Middle frontal gyrus (tissue), 1 donor: ENCODE data around the gene CHN2.
"Not testable (repeated sequence)": the region's sequence is repeated elsewhere in the genome, so short reads cannot be mapped to it uniquely, and the experiment has no call there.

Experiments used
- DNase-seq: peaks from one replicate; pipeline ENCODE4 v3.0.0-alpha.2; 2015; ENCODE audit warnings: low spot score; ENCODE audit errors: extremely low spot score

CHN2 gene

GRCh38 chr7:29189743-29190201, 4.8 kb upstream of the CHN2 start:
- no peak for DNase-seq

DNA sequence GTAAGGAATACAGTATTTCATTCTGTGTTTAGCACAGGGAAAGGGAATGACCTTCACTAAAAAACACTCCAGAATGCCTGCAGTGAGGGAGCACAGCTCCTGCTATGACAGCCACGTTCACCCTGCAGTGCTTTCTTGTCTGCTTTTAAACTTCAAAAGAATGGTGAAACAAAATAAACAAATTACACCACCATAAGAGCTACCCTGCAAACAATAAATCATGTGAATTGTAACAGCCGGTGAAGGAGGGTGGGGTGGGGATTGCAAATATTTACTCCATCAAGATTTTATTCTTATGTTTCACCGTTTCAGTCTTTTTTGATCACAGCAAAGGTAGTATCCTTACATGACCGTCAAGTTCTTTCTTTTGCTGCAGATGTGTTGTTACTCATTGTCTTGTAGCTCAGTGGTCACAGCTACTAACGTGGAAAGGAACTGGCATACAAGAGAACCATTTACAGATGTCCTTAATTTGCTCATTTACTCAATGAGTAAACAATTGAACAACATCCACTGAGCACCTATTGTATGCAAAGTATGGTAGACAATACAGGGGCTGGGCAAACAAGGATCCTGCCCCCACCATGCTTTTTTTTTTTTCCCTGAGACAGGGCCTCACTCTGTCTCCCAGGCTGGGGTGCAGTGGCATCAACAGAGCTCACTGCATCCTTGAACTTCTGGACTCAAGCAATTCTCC, 4.1 kb upstream of the CHN2 start:
- DNase-seq, result no peak

GRCh38 chr7:29192323-29192722, 2.3 kb upstream of the CHN2 start:
- no peak for DNase-seq

- no peak for DNase-seq
Observed at GRCh38 chr7:29192811-29193210, 1.8 kb upstream of the CHN2 start.

DNA sequence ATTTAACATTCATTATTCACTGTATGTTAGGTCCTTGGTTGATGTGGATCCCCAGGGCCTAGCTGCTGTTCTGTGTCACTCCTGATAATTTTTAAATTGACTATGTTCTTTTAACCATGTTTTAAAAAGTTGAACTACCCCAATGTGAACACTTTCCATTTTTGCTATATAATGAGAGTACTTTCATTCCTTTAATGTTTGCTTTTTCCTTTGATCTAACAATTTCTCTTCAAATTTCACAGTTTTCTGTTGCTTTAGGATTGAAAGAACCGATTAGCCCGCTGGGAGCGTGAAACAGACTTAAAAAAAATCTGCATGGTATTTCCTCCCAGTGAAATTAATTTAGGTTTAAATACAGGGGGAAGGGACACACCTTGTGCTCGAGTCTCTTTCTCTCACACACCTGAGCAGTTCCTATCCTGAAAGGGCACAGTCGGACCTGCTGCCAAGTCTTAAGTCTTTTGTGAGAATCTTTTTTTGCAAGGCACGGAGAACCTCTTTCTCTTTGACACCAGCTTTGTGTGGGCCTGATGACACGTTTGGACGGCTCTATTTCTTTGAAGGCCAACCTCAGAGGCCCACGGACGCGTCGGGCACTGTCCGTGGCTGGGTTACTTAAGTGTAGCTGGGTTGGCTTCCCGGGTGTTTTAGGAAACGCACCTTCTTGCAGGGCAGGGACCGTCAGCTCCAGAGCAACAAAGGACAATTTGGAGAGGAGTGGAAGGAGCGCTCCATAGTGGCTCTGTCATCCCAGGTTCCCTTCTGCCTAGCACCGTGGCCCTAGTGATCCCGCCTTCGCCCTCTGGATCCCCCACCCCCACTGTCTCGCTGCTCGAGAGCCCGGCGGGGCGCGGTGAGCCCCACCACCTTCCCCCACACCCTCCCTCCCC, 1.0 kb upstream of the CHN2 start:
- DNase-seq, result no peak

- DNase-seq, result no peak
Observed at GRCh38 chr7:29194206-29194593, 375 bp upstream of the CHN2 start.

DNA sequence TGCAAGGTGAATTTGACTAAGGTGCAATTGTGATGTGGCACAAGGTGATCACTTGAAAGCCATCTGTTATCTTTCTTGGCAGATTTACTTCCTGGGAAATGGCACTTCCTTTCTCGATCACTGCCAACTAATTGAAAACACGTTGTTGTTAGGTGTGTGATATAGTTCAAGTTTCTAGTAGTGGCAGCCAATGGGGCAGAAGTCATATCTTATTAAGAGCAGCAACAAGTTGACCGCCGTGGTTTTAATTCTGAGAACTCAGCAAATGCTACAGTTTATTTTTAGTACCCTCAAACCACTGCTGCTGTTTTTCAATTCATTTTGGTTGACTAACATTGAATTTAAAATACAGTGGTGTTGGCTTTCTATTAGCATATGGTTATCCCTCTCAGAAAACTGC, 1.6 kb downstream of the CHN2 start:
- no peak for DNase-seq

- no peak for DNase-seq
Observed at GRCh38 chr7:29196971-29197595, 2.5 kb downstream of the CHN2 start.

DNA sequence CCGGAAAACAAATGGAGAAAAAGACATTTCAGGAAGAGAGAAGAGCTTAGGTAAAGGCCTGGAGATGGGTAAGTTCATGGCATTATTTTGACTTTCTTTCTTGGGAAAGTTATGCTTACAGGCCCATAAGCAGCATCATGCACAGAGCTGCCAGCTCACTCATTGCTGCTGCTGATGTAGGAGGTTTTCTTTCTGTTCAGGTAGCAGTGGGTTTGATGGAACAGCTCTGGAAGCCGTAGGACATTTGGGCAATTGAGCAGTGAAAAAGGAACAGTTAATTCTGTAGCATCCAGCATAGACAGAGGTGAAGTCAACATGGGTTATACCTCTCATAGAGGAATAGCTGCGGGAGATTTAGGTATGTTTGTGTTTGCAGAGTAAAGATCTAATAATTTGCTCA, 3.3 kb downstream of the CHN2 start:
- DNase-seq, result no peak

DNA sequence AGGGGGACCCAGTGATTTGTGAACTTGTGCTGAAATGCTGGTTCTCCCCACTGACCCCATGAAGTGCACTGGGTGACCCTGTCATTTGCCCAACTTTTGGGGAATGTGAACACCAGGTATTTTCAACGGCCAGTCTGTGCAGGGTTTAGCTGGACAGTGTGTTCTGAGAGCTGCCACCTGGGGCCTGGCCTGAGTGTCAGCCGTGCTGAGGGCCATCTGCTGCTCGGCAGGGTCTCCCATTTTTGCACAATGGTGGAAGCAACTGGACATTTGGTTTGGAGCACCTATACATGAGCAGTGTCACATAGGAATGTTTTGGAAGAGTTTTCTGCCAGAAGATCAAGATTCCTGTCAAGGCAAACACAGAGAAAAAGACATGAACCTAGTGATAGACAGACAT, 5.2 kb downstream of the CHN2 start:
- no peak for DNase-seq

- DNase-seq, result no peak
Observed at GRCh38 chr7:29202651-29203069, 8.1 kb downstream of the CHN2 start.

DNA sequence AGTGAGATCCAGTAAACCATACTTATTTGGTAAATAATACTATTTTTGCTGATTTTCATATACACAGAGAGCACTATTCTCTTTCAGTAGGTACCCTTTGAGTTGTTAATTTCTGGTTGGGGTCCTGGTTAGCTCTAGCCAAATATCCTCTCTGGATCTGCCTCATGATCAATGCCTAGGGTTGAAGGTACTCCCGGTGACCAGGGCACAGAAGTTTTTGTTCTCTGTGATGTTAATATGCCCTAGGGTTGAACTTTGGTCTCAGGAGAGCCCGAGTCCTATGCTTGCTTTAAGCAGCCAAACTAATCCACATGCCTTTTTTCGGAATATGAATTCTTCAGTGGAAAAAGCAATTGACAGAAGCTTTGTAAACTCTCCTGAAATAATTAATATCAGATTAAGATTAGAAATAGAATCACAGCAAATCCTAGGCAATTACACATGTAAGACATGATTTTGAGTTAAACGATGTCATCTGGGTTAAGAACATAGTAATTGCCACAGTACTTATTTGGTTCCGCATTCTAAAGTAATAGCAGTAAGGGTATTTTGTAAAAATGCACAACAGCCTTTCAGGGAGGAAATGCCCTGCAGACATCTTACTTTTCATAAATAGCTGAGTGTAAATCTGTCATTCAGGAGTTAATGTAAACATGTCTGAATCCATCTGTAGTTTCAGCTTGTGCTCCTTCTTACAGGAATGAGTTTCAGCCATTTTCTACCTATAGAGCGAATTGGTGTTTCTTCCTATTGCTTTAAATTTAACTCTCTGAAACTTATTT, 10.1 kb downstream of the CHN2 start:
- no peak for DNase-seq

- DNase-seq, result no peak
Observed at GRCh38 chr7:29207162-29207801, 12.7 kb downstream of the CHN2 start.

DNA sequence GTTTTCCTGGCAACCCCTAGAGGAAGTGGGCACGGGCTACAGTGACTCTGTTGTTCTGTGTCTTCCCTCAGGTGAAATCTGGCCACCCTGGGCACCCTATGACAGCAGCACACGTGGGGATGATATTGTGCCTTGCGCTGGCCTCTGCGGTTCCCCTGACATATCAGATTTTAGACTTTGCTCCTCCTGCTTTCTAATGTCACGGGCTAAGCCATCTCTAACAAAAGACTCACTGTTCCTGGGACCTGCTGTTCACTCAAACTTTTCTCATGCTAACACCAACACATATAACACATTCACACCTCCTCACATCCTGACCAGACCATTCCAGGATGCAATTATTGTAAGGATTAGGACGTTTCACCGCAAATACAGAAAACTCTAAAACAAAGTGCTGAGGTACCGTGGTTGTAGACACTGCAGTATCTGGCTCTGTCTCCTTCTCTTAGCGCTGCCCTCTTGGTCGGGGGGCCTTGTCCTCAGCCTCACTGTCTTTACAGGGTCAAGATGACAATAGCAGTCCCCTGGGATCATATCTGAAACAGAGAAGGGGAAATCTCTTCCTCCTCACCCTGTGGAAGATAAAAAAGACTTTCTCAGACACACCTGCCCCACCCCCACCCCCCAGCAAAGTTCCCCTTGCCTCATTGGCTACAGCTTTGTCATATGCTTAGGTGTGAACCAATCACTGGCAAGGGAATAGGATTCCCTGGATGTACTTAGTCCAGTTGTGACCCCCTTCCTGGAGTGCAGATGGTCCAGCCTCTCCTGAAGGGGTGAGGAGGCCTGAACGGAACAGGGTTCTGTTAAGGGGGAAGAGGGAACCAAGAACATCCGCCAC, 14.1 kb downstream of the CHN2 start:
- no peak for DNase-seq

DNA sequence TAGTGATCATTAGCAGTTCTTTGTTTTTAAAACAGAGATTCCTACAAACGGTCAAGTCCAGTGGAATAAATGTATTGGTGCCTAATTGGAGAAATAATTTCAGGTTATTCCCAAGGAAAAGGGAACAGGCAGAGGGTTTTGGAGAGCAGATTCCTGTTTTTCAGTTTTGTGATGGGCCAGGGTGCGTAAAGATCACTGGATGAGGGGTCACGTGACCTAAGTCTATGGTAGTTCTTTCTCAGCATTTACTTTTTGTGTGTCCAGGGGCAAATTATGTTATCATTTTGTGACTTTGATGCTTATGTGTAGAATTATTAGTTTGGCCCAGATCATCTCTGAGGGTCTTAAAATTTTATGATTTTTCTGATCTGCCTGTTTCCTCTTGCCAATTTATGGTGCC, 15.2 kb downstream of the CHN2 start:
- DNase-seq, result no peak

GRCh38 chr7:29212736-29213135, 18.2 kb downstream of the CHN2 start:
- DNase-seq, result not testable (repeated sequence)

GRCh38 chr7:29214056-29214455, 19.5 kb downstream of the CHN2 start:
- DNase-seq, result no peak

GRCh38 chr7:29214816-29215215, 20.2 kb downstream of the CHN2 start:
- no peak for DNase-seq

- DNase-seq, result no peak
Observed at GRCh38 chr7:29216128-29216527, 21.6 kb downstream of the CHN2 start.

- DNase-seq, result no peak
Observed at GRCh38 chr7:29217113-29217512, 22.5 kb downstream of the CHN2 start.
